HEK293T (cell line): Measurements from ENCODE around the gene ANHX.

Source experiments
- CTCF ChIA-PET: fragments of 350-600 bp; formaldehyde crosslinking; extraction: SDS; loops from one replicate; lab custom pipeline; 2021; ENCODE audit warnings: antibody characterized with exemption, inconsistent platforms; lab: Yijun Ruan, JAX
- POLR2A ChIA-PET: fragments of 350-600 bp; formaldehyde crosslinking; extraction: SDS; loops from one replicate; lab custom pipeline; 2020; ENCODE audit warnings: antibody characterized with exemption, inconsistent platforms; lab: Yijun Ruan, JAX
- DNase-seq: peaks from one replicate; pipeline ENCODE4 v3.0.0; 2012; ENCODE audit warnings: mixed read lengths; ENCODE audit errors: extremely low spot score
- ARNT ChIP-seq: fragments of 450-650 bp; IDR thresholded peaks from 2 replicates; pipeline ENCODE4 v1.6.1; 2017; ENCODE audit warnings: mild to moderate bottlenecking
- BHLHE40 ChIP-seq: fragments of 450-650 bp; IDR thresholded peaks from 2 replicates; pipeline ENCODE4 v1.6.1; 2016; ENCODE audit warnings: mild to moderate bottlenecking, moderate library complexity, borderline replicate concordance
- CTBP1 ChIP-seq: fragments of 450-650 bp; IDR thresholded peaks from 2 replicates; pipeline ENCODE4 v1.6.1; 2016; ENCODE audit warnings: borderline replicate concordance
- ELF4 ChIP-seq: fragments of 450-650 bp; IDR thresholded peaks from 2 replicates; pipeline ENCODE4 v1.6.1; 2017; ENCODE audit warnings: antibody characterized with exemption
- FOXA1 ChIP-seq: fragments of 450-650 bp; IDR thresholded peaks from 2 replicates; pipeline ENCODE4 v1.6.1; 2016; ENCODE audit warnings: mild to moderate bottlenecking
- FOXK2 ChIP-seq: fragments of 450-650 bp; IDR thresholded peaks from 2 replicates; pipeline ENCODE4 v1.6.1; 2016; ENCODE audit warnings: mild to moderate bottlenecking
- FOXM1 ChIP-seq: fragments of 450-650 bp; IDR thresholded peaks from 2 replicates; pipeline ENCODE4 v1.6.1; 2017; ENCODE audit warnings: mild to moderate bottlenecking, borderline replicate concordance
- HDGF ChIP-seq: fragments of 450-650 bp; IDR thresholded peaks from 2 replicates; pipeline ENCODE4 v1.6.1; 2017; ENCODE audit warnings: antibody characterized with exemption, borderline replicate concordance
- L3MBTL2 ChIP-seq: fragments of 450-650 bp; conservative IDR thresholded peaks from 2 replicates; pipeline ENCODE4 v1.6.1; 2016; ENCODE audit warnings: mild to moderate bottlenecking
- LEF1 ChIP-seq: fragments of 450-650 bp; IDR thresholded peaks from 2 replicates; pipeline ENCODE4 v1.6.1; 2017; ENCODE audit warnings: mild to moderate bottlenecking, borderline replicate concordance
- NFRKB ChIP-seq: fragments of 450-650 bp; IDR thresholded peaks from 2 replicates; pipeline ENCODE4 v1.6.1; 2016; ENCODE audit warnings: mild to moderate bottlenecking, moderate library complexity
- PKNOX1 ChIP-seq: fragments of 450-650 bp; IDR thresholded peaks from 2 replicates; pipeline ENCODE4 v1.6.1; 2016
- SP1 ChIP-seq: fragments of 450-650 bp; IDR thresholded peaks from 2 replicates; pipeline ENCODE4 v1.6.1; 2017
- SUZ12 ChIP-seq: fragments of 450-650 bp; IDR thresholded peaks from 2 replicates; pipeline ENCODE4 v1.6.1; 2016; ENCODE audit warnings: mild to moderate bottlenecking
- TARDBP ChIP-seq: fragments of 450-650 bp; IDR thresholded peaks from 2 replicates; pipeline ENCODE4 v1.6.1; 2016
- ZNF384 ChIP-seq: fragments of 450-650 bp; IDR thresholded peaks from 2 replicates; pipeline ENCODE4 v1.6.1; 2016

The ANHX gene

GRCh38 chr12:133236144-133236543 lies 467 bp upstream of the ANHX start:
- CTCF ChIA-PET, result no interaction called here
- DNase-seq, result no peak
- POLR2A ChIA-PET, result no interaction called here
- TF ChIP-seq NFRKB (no peak), FOXM1 (no peak), L3MBTL2 (no peak), SP1 (no peak), ZNF384 (no peak), FOXK2 (no peak), CTBP1 (no peak), TARDBP (no peak), ELF4 (no peak), HDGF (no peak)

- CTCF ChIA-PET, result no interaction called here
- TF ChIP-seq SUZ12 (no peak), SP1 (no peak), TARDBP (no peak), FOXM1 (no peak), FOXK2 (no peak), HDGF (no peak)
- POLR2A ChIA-PET, result no interaction called here
- DNase-seq, result no peak
Measured at GRCh38 chr12:133234971-133235370, 706 bp downstream of the ANHX start.

- CTCF ChIA-PET, result no interaction called here
- TF ChIP-seq BHLHE40 (no peak), FOXK2 (no peak), L3MBTL2 (no peak), PKNOX1 (no peak), ARNT (no peak), FOXM1 (no peak), FOXA1 (no peak), CTBP1 (no peak), TARDBP (no peak), HDGF (no peak), LEF1 (no peak), NFRKB (no peak), ZNF384 (no peak), SP1 (no peak), SUZ12 (no peak), ELF4 (no peak)
- no peak for DNase-seq
- POLR2A ChIA-PET, result no interaction called here
Measured at GRCh38 chr12:133233993-133234564, 1.6 kb downstream of the ANHX start.

GRCh38 chr12:133233006-133233405 lies 2.7 kb downstream of the ANHX start:
- TF ChIP-seq ARNT (no peak), PKNOX1 (no peak), CTBP1 (no peak), L3MBTL2 (no peak), FOXK2 (no peak), LEF1 (no peak), SUZ12 (no peak), SP1 (no peak)
- POLR2A ChIA-PET, result no interaction called here
- CTCF ChIA-PET, result no interaction called here
- no peak for DNase-seq

GRCh38 chr12:133231001-133231400 lies 4.7 kb downstream of the ANHX start:
- DNase-seq, result no peak
- ChIA-PET CTCF (no interaction called here), POLR2A (no interaction called here)
- TF ChIP-seq BHLHE40, result no peak
- no peak for TF ChIP-seq NFRKB
- TF ChIP-seq SP1, result no peak
- TF ChIP-seq ZNF384, result no peak
- no peak for TF ChIP-seq ARNT
- no peak for TF ChIP-seq ELF4
- no peak for TF ChIP-seq FOXA1
- TF ChIP-seq L3MBTL2, result no peak
- no peak for TF ChIP-seq PKNOX1
- TF ChIP-seq LEF1, result no peak
- TF ChIP-seq SUZ12, result no peak
- no peak for TF ChIP-seq FOXM1

- ChIA-PET CTCF (no interaction called here), POLR2A (no interaction called here)
Measured at GRCh38 chr12:133227281-133227852, 8.3 kb downstream of the ANHX start.

GRCh38 chr12:133226690-133227089 lies 9.0 kb downstream of the ANHX start:
- DNase-seq, result no peak
- ChIA-PET CTCF (no interaction called here), POLR2A (no interaction called here)
- no peak for TF ChIP-seq SUZ12
- no peak for TF ChIP-seq BHLHE40
- no peak for TF ChIP-seq TARDBP
- no peak for TF ChIP-seq LEF1
- TF ChIP-seq FOXK2, result no peak
- TF ChIP-seq L3MBTL2, result no peak

More at GRCh38 chr12:133227281-133227852, 8.3 kb downstream of the ANHX start:
- TF ChIP-seq ZNF384, result no peak
- TF ChIP-seq CTBP1, result no peak
- no peak for TF ChIP-seq ELF4
- no peak for TF ChIP-seq ARNT
- no peak for DNase-seq
